ENCODE results near the gene HADHB.

- TF ChIP-seq CTCF (IDR thresholded peaks at IDR 0.05; ENCODE audit: insufficient read depth, low read length) (no peak), SPI1 (IDR thresholded peaks at IDR 0.05; ENCODE audit: borderline replicate concordance, low read depth) (no peak)
- TF ChIP-seq, protein P1, sequence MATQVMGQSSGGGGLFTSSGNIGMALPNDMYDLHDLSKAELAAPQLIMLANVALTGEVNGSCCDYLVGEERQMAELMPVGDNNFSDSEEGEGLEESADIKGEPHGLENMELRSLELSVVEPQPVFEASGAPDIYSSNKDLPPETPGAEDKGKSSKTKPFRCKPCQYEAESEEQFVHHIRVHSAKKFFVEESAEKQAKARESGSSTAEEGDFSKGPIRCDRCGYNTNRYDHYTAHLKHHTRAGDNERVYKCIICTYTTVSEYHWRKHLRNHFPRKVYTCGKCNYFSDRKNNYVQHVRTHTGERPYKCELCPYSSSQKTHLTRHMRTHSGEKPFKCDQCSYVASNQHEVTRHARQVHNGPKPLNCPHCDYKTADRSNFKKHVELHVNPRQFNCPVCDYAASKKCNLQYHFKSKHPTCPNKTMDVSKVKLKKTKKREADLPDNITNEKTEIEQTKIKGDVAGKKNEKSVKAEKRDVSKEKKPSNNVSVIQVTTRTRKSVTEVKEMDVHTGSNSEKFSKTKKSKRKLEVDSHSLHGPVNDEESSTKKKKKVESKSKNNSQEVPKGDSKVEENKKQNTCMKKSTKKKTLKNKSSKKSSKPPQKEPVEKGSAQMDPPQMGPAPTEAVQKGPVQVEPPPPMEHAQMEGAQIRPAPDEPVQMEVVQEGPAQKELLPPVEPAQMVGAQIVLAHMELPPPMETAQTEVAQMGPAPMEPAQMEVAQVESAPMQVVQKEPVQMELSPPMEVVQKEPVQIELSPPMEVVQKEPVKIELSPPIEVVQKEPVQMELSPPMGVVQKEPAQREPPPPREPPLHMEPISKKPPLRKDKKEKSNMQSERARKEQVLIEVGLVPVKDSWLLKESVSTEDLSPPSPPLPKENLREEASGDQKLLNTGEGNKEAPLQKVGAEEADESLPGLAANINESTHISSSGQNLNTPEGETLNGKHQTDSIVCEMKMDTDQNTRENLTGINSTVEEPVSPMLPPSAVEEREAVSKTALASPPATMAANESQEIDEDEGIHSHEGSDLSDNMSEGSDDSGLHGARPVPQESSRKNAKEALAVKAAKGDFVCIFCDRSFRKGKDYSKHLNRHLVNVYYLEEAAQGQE (IDR thresholded peaks at IDR 0.05; ENCODE audit: insufficient replicate concordance, low read depth): no peak
Measured at GRCh38 chr2:26245810-26246209, 1.1 kb downstream of the HADHB start.
